Suprapubic skin (tissue), 4 donors: Measurements from ENCODE around the gene SPAG9.

Experiments used
- CTCF ChIP-seq, 2 donors: fragments of 200-600 bp in 1 of 2; fragments of 450-650 bp in 1 of 2; sonication (generic) in 1 of 2; IDR thresholded peaks; one replicate each; pipeline ENCODE4 v1.5.1; 2016 to 2019; ENCODE audit warnings: antibody characterized with exemption in 2 of 2, mild to moderate bottlenecking in 1 of 2, moderate library complexity in 1 of 2
- EP300 ChIP-seq: sonication (generic); formaldehyde crosslinking; IDR thresholded peaks from one replicate; pipeline ENCODE4 v1.6.1; 2017; ENCODE audit warnings: antibody characterized with exemption
- POLR2A ChIP-seq, 2 donors: fragments of 450-650 bp; IDR thresholded peaks; one replicate each; pipeline ENCODE4 v1.6.1; 2017; ENCODE audit warnings: antibody characterized with exemption in 2 of 2, mild to moderate bottlenecking in 2 of 2, moderate library complexity in 2 of 2
- POLR2AphosphoS5 ChIP-seq, 3 donors: sonication (generic); formaldehyde crosslinking; IDR thresholded peaks; one replicate each; pipeline ENCODE4 v1.6.1; 2017; ENCODE audit warnings: antibody characterized with exemption in 3 of 3

GRCh38 chr17:51045621-51046020, 75.0 kb downstream of the SPAG9 start:
- no peak for TF ChIP-seq CTCF (IDR thresholded peaks at IDR 0.05)
- TF ChIP-seq POLR2A (IDR thresholded peaks at IDR 0.05) = no peak
- TF ChIP-seq POLR2AphosphoS5 (IDR thresholded peaks at IDR 0.05) = no peak
- TF ChIP-seq EP300 = no peak
